H9 (cell line): ENCODE measurements around the gene MRPS18B. TPM values are rescaled to one million over a fixed set of nuclear protein-coding genes. Genes with fewer than 3 reads are reported as not detected.
A peak's percentile ranks its signal among the peaks of the same experiment; 100 is the strongest.

Experiments
- DNase-seq: peaks from one replicate; pipeline ENCODE4 v3.0.0-alpha.2; 2017
- H2AFZ ChIP-seq: one replicate; pipeline ENCODE4 v1.6.1; 2013; ENCODE audit warnings: mild to moderate bottlenecking, low read length, control low read depth, moderate library complexity
- H2AK5ac ChIP-seq: 2 replicates; pipeline ENCODE4 v1.6.1; 2013; ENCODE audit warnings: low read length, control low read depth, mixed read lengths; ENCODE audit not compliant: insufficient read length
- H2BK120ac ChIP-seq: one replicate; pipeline ENCODE4 v1.6.1; 2013; ENCODE audit warnings: low read depth, mild to moderate bottlenecking, low read length, control low read depth, inconsistent platforms; ENCODE audit not compliant: poor library complexity, severe bottlenecking
- H2BK12ac ChIP-seq: 2 replicates; pipeline ENCODE4 v1.6.1; 2013; ENCODE audit warnings: low read length, control low read depth, mixed read lengths, low read depth; ENCODE audit not compliant: insufficient read length
- H2BK15ac ChIP-seq: 2 replicates; pipeline ENCODE4 v1.6.1; 2013; ENCODE audit warnings: low read depth, low read length, control low read depth
- H2BK20ac ChIP-seq: one replicate; pipeline ENCODE4 v1.6.1; 2013; ENCODE audit warnings: low read depth, mild to moderate bottlenecking, low read length, control low read depth, inconsistent platforms; ENCODE audit not compliant: poor library complexity, severe bottlenecking
- H2BK5ac ChIP-seq: 2 replicates; pipeline ENCODE4 v1.6.1; 2013; ENCODE audit warnings: low read length, control low read depth, mixed read lengths; ENCODE audit not compliant: insufficient read length
- H3K14ac ChIP-seq: 2 replicates; pipeline ENCODE4 v1.6.1; 2013; ENCODE audit warnings: low read length, control low read depth; ENCODE audit not compliant: insufficient read depth
- H3K18ac ChIP-seq: 2 replicates; pipeline ENCODE4 v1.6.1; 2013; ENCODE audit warnings: low read depth, mild to moderate bottlenecking, mixed read lengths, low read length, control low read depth; ENCODE audit not compliant: insufficient read length
- H3K23ac ChIP-seq: 2 replicates; pipeline ENCODE4 v1.6.1; 2013; ENCODE audit warnings: low read length, control low read depth, mixed read lengths, low read depth; ENCODE audit not compliant: insufficient read length
- H3K23me2 ChIP-seq: 2 replicates; pipeline ENCODE4 v1.6.1; 2013; ENCODE audit warnings: low read depth, mild to moderate bottlenecking, mixed read lengths, low read length, control low read depth; ENCODE audit not compliant: insufficient read length, poor library complexity, severe bottlenecking
- H3K27ac ChIP-seq: 2 replicates; pipeline ENCODE4 v1.5.1; 2013; ENCODE audit warnings: low read length, control low read depth, mixed read lengths, low read depth; ENCODE audit not compliant: insufficient read length
- H3K27me3 ChIP-seq: 2 replicates; pipeline ENCODE4 v1.6.1; 2013; ENCODE audit warnings: low read length, control low read depth, inconsistent platforms; ENCODE audit not compliant: insufficient read depth
- H3K4ac ChIP-seq: 2 replicates; pipeline ENCODE4 v1.6.1; 2013; ENCODE audit warnings: low read depth, mild to moderate bottlenecking, control low read depth, inconsistent platforms, low read length, moderate library complexity
- H3K4me1 ChIP-seq: 2 replicates; pipeline ENCODE4 v1.6.1; 2013; ENCODE audit warnings: low read length, control low read depth, inconsistent platforms; ENCODE audit not compliant: insufficient read depth
- H3K4me2 ChIP-seq: 2 replicates; pipeline ENCODE4 v1.6.1; 2013; ENCODE audit warnings: low read length, control low read depth, mixed read lengths; ENCODE audit not compliant: insufficient read length, insufficient read depth
- H3K56ac ChIP-seq: 2 replicates; pipeline ENCODE4 v1.6.1; 2013; ENCODE audit warnings: low read depth, mild to moderate bottlenecking, mixed read lengths, low read length, control low read depth; ENCODE audit not compliant: insufficient read length
- H3K79me1 ChIP-seq: 2 replicates; pipeline ENCODE4 v1.6.1; 2013; ENCODE audit warnings: low read depth, mild to moderate bottlenecking, moderate library complexity, low read length, control low read depth, inconsistent platforms; ENCODE audit not compliant: insufficient read depth, poor library complexity, severe bottlenecking
- H3K79me2 ChIP-seq: 2 replicates; pipeline ENCODE4 v1.6.1; 2013; ENCODE audit warnings: low read length, control low read depth, inconsistent platforms; ENCODE audit not compliant: insufficient read depth
- H3K9ac ChIP-seq: 2 replicates; pipeline ENCODE4 v1.6.1; 2013; ENCODE audit warnings: low read length, control low read depth, mixed read lengths; ENCODE audit not compliant: insufficient read length; ENCODE audit errors: extremely low read depth
- H3K9me3 ChIP-seq: one replicate; pipeline ENCODE4 v1.6.1; 2013; ENCODE audit warnings: low read depth, low read length, inconsistent platforms; ENCODE audit not compliant: control insufficient read depth
- H3T11ph ChIP-seq: one replicate; pipeline ENCODE4 v1.6.1; 2013; ENCODE audit warnings: mild to moderate bottlenecking, low read length, control low read depth, inconsistent platforms
- H4K20me1 ChIP-seq: one replicate; pipeline ENCODE4 v1.6.1; 2013; ENCODE audit not compliant: control insufficient read depth, insufficient read length, insufficient read depth
- H4K5ac ChIP-seq: 2 replicates; pipeline ENCODE4 v1.6.1; 2013; ENCODE audit warnings: low read depth, mild to moderate bottlenecking, mixed read lengths, low read length, control low read depth; ENCODE audit not compliant: insufficient read length
- H4K8ac ChIP-seq: replicated peaks from 2 replicates; pipeline ENCODE4 v1.6.1; 2013; ENCODE audit warnings: low read length, control low read depth, mixed read lengths, low read depth; ENCODE audit not compliant: insufficient read length
- H4K91ac ChIP-seq: 2 replicates; pipeline ENCODE4 v1.6.1; 2013; ENCODE audit warnings: low read depth, mild to moderate bottlenecking, moderate library complexity, mixed read lengths, low read length, control low read depth; ENCODE audit not compliant: insufficient read length
- H3K27ac Mint-ChIP-seq, 3 experiments: 2 replicates in 2 of 3; 3 replicates in 1 of 3; pipeline ENCODE4 v1.8.0; 2020 to 2021; ENCODE audit warnings: mixed read lengths in 3 of 3, mild to moderate bottlenecking in 1 of 3, moderate library complexity in 1 of 3
- H3K27me3 Mint-ChIP-seq: 2 replicates; pipeline ENCODE4 v1.8.0; 2021; ENCODE audit warnings: low read depth, mild to moderate bottlenecking, moderate library complexity, mixed read lengths
- H3K36me3 Mint-ChIP-seq, 3 experiments: 2 replicates in 2 of 3; 3 replicates in 1 of 3; pipeline ENCODE4 v1.8.0; 2020 to 2021; ENCODE audit warnings: low read depth in 3 of 3, mixed read lengths in 3 of 3; ENCODE audit not compliant: insufficient read depth in 1 of 3
- H3K4me1 Mint-ChIP-seq, 2 experiments: 2 replicates each; pipeline ENCODE4 v1.8.0; 2020; ENCODE audit warnings: mixed read lengths in 2 of 2
- H3K4me3 Mint-ChIP-seq, 2 experiments: 2 replicates in 1 of 2; 3 replicates in 1 of 2; pipeline ENCODE4 v1.8.0; 2020 to 2021; ENCODE audit warnings: mild to moderate bottlenecking in 2 of 2, mixed read lengths in 2 of 2, moderate library complexity in 1 of 2
- H3K9me3 Mint-ChIP-seq, 2 experiments: 2 replicates in 1 of 2; 3 replicates in 1 of 2; pipeline ENCODE4 v1.8.0; 2020; ENCODE audit warnings: mild to moderate bottlenecking in 2 of 2, mixed read lengths in 2 of 2, moderate library complexity in 1 of 2
- CTCF ChIP-seq: fragments of 200-600 bp; sonication (generic); conservative IDR thresholded peaks from 3 replicates; pipeline ENCODE4 v1.8.0; 2021; ENCODE audit warnings: antibody characterized with exemption, mild to moderate bottlenecking
- WGBS: extraction: QIAGEN DNeasy Blood & Tissue Kit; methylation state at CpG from one replicate; pipeline ENCODE4 v1.1.7; 2013; ENCODE audit warnings: missing lambda C conversion rate, low lambda C conversion rate, mixed read lengths; ENCODE audit not compliant: insufficient read length; ENCODE audit errors: extremely low coverage; 5-methylcytosine and 5-hydroxymethylcytosine counted together
- total RNA-seq: library from RNA; stranded (reverse); gene quantifications from 2 replicates; pipeline ENCODE4 v1.2.1, GENCODE V29; 2021

MRPS18B gene
- total RNA-seq, 1 experiment from 2014 or later: 54.0 TPM

GRCh38 chr6:30646450-30647241 is 29.0 kb downstream of the MRPS18B start, which contains the start of gene C6orf136:
TSS of gene C6orf136 (plus strand) at chr6:30647133. CDS start at chr6:30647232, 99 bp downstream.
- H3K27ac ChIP-seq: no peak within 1 kb of the TSS
- no peak within 1 kb of the TSS for H2AK5ac ChIP-seq
- H3K4me1 Mint-ChIP-seq: peaks cover 14 to 17% of the 10 kb centered on the region in 2 experiments
- peaks cover 11 to 62% (median 53%) of the 10 kb centered on the region in 3 experiments for H3K36me3 Mint-ChIP-seq
- H3K27ac Mint-ChIP-seq: peak within 1 kb of the TSS; percentile 19 to 90 (median 82); a peak in 6 of 7 replicates
- no peaks in the 10 kb centered on the region for H3K79me2 ChIP-seq
- no peaks in the 10 kb centered on the region for H3K27me3 ChIP-seq
- no peaks in the 10 kb centered on the region for H4K20me1 ChIP-seq
- no CpG with 5 or more reads among the region's 37 CpGs for WGBS
- no peaks in the 10 kb centered on the region for H3K9me3 Mint-ChIP-seq
- peak within 1 kb of the TSS; percentile 85 for H3K18ac ChIP-seq
- H3K56ac ChIP-seq: no peak within 1 kb of the TSS
- no peak within 1 kb of the TSS for H3T11ph ChIP-seq
- no peaks in the 10 kb centered on the region for H3K4me1 ChIP-seq
- no peak within 1 kb of the TSS for H2BK20ac ChIP-seq
- no peak for TF ChIP-seq CTCF
- peak within 1 kb of the TSS; percentile 83 for H3K14ac ChIP-seq
- H3K23me2 ChIP-seq: peaks cover 8% of the 10 kb centered on the region
- H2BK12ac ChIP-seq: no peak within 1 kb of the TSS
- H4K8ac ChIP-seq: no peak within 1 kb of the TSS
- H3K27me3 Mint-ChIP-seq: no peaks in the 10 kb centered on the region
- peak within 1 kb of the TSS; percentile 85 to 94 for H3K4me3 Mint-ChIP-seq
- no peak within 1 kb of the TSS for H4K5ac ChIP-seq
- no peak within 1 kb of the TSS for H2AFZ ChIP-seq
- H3K9me3 ChIP-seq: no peaks in the 10 kb centered on the region
- H3K4me2 ChIP-seq: peak within 1 kb of the TSS; percentile 76
- H2BK5ac ChIP-seq: peak within 1 kb of the TSS; percentile 61
- no peak within 1 kb of the TSS for H3K4ac ChIP-seq
- H3K23ac ChIP-seq: no peak within 1 kb of the TSS
- H3K9ac ChIP-seq: peak within 1 kb of the TSS; percentile 70
- peaks cover 2% of the 10 kb centered on the region for H3K79me1 ChIP-seq
- peak; percentile 94 for DNase-seq
- no peak within 1 kb of the TSS for H4K91ac ChIP-seq
- H2BK120ac ChIP-seq: no peak within 1 kb of the TSS
- H2BK15ac ChIP-seq: no peak within 1 kb of the TSS
